Measurements from ENCODE around the gene SLC41A1. TPM values are rescaled to one million over a fixed set of nuclear protein-coding genes. Genes with fewer than 3 reads are reported as not detected.

The SLC41A1 gene
- total RNA-seq, 2 donors from 2014 or later: 17.1 to 32.8 TPM

- WGBS, 2 experiments (ENCODE audit: insufficient coverage in 1 of 2, insufficient read length in 1 of 2): 89 to 100% methylated on average over 3 to 4 of the region's 4 CpGs
- H3K27ac Mint-ChIP-seq: no peak overlapping the region
- H3K4me3 Mint-ChIP-seq: no peak overlapping the region
Measured at GRCh38 chr1:205783904-205784303, 29.1 kb downstream of the SLC41A1 start.

DNA sequence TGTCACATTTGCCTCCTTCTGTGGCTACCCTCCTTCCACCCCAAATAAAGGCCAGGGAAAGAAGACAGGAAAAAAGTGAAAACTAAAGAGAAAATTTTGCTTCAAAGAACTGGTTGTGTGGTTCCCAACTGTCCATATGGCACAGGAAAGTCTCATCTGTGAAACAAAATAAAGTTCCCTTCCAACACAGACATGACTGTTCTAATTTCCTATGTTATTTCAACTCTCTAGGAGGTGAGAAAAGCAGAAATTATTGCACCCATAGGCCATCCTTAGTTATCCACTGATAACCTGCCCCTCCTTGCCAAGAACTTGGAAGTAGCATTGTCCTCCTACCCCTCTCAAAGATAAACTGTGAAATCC is 29.6 kb downstream of the SLC41A1 start:
- Histone ChIP-seq H3K36me3 (ENCODE audit: control insufficient read depth, insufficient read depth, low read length) (no peaks in the 10 kb centered on the region), H3K9ac (ENCODE audit: extremely low read depth, low read length, poor library complexity, severe bottlenecking) (no peak overlapping the region), H3K4me1 (ENCODE audit: control insufficient read depth, insufficient read depth, low read length) (peaks cover 5% of the 10 kb centered on the region), H3K27me3 (ENCODE audit: control insufficient read depth, insufficient read depth, low read length, poor library complexity, severe bottlenecking) (no peaks in the 10 kb centered on the region), H3K27ac (ENCODE audit: low read depth, low read length) (no peak overlapping the region), H3K4me3 (ENCODE audit: low read length) (no peak overlapping the region), H3K9me3 (ENCODE audit: control insufficient read depth, low read length) (no peaks in the 10 kb centered on the region)
- Mint-ChIP-seq H3K4me1 (peaks cover 9% of the 10 kb centered on the region), H3K36me3 (ENCODE audit: low read depth) (no peaks in the 10 kb centered on the region), H3K9me3 (no peaks in the 10 kb centered on the region), H3K27me3 (ENCODE audit: insufficient read depth) (peaks cover 5% of the 10 kb centered on the region), H3K27ac (no peak overlapping the region), H3K4me3 (no peak overlapping the region)
- DNase-seq: no peak
- no peak for TF ChIP-seq CTCF (conservative IDR thresholded peaks at IDR 0.05)

More at GRCh38 chr1:205783904-205784303, 29.1 kb downstream of the SLC41A1 start:
- no peak for DNase-seq
- H3K27me3 ChIP-seq (ENCODE audit: control insufficient read depth, insufficient read depth, low read length, poor library complexity, severe bottlenecking): no peaks in the 10 kb centered on the region
- no peaks in the 10 kb centered on the region for H3K36me3 ChIP-seq (ENCODE audit: control insufficient read depth, insufficient read depth, low read length)
- peaks cover 5% of the 10 kb centered on the region for H3K4me1 ChIP-seq (ENCODE audit: control insufficient read depth, insufficient read depth, low read length)
- H3K9me3 Mint-ChIP-seq: no peaks in the 10 kb centered on the region
- no peak overlapping the region for H3K27ac ChIP-seq (ENCODE audit: low read depth, low read length)
- no peak for TF ChIP-seq CTCF (conservative IDR thresholded peaks at IDR 0.05)
- H3K4me1 Mint-ChIP-seq: peaks cover 9% of the 10 kb centered on the region
- no peaks in the 10 kb centered on the region for H3K36me3 Mint-ChIP-seq (ENCODE audit: low read depth)
- H3K27me3 Mint-ChIP-seq (ENCODE audit: insufficient read depth): peaks cover 3% of the 10 kb centered on the region
- H3K4me3 ChIP-seq (ENCODE audit: low read length): no peak overlapping the region
- no peaks in the 10 kb centered on the region for H3K9me3 ChIP-seq (ENCODE audit: control insufficient read depth, low read length)
- no peak overlapping the region for H3K9ac ChIP-seq (ENCODE audit: extremely low read depth, low read length, poor library complexity, severe bottlenecking)

- no peak for TF ChIP-seq CTCF (conservative IDR thresholded peaks at IDR 0.05)
- H3K27me3 Mint-ChIP-seq (ENCODE audit: insufficient read depth): peaks cover 9% of the 10 kb centered on the region
- Histone ChIP-seq H3K4me1 (ENCODE audit: control insufficient read depth, insufficient read depth, low read length) (peaks cover 5% of the 10 kb centered on the region), H3K9ac (ENCODE audit: extremely low read depth, low read length, poor library complexity, severe bottlenecking) (no peak overlapping the region), H3K27me3 (ENCODE audit: control insufficient read depth, insufficient read depth, low read length, poor library complexity, severe bottlenecking) (no peaks in the 10 kb centered on the region), H3K36me3 (ENCODE audit: control insufficient read depth, insufficient read depth, low read length) (no peaks in the 10 kb centered on the region), H3K9me3 (ENCODE audit: control insufficient read depth, low read length) (no peaks in the 10 kb centered on the region), H3K27ac (ENCODE audit: low read depth, low read length) (no peak overlapping the region), H3K4me3 (ENCODE audit: low read length) (no peak overlapping the region)
- H3K9me3 Mint-ChIP-seq: peaks cover 3% of the 10 kb centered on the region
- 90 to 100% methylated on average over 2 to 4 of the region's 4 CpGs for WGBS, 2 experiments (ENCODE audit: insufficient coverage in 1 of 2, insufficient read length in 1 of 2)
- peaks cover 9% of the 10 kb centered on the region for H3K4me1 Mint-ChIP-seq
- H3K27ac Mint-ChIP-seq: no peak overlapping the region
- no peak for DNase-seq
- H3K4me3 Mint-ChIP-seq: no peak overlapping the region
- no peaks in the 10 kb centered on the region for H3K36me3 Mint-ChIP-seq (ENCODE audit: low read depth)
Measured at GRCh38 chr1:205782627-205783432, 30.2 kb downstream of the SLC41A1 start.
